ENCODE measurements around the gene IFNK. TPM values are rescaled to one million over a fixed set of nuclear protein-coding genes. Genes with fewer than 3 reads are reported as not detected.

IFNK gene
- not detected for total RNA-seq

- Histone ChIP-seq H3K4me1 (peaks cover 0 to 8% of the 10 kb centered on the region in 2 donors), H3K4me3 (no peak within 1 kb of the TSS), H3K36me3 (no peaks in the 10 kb centered on the region), H3K27ac (no peak within 1 kb of the TSS), H3K9me3 (no peaks in the 10 kb centered on the region), H3K27me3 (no peaks in the 10 kb centered on the region)
- intact Hi-C loops (cut with DNase I; ENCODE audit: low total_unique reads) = no loop called here
- no peak for DNase-seq
- TF ChIP-seq POLR2A (IDR thresholded peaks at IDR 0.05) (no peak), CTCF (IDR thresholded peaks at IDR 0.05) (no peak)
Measured at GRCh38 chr9:27524236-27524635, at the start of gene IFNK. IFNK (plus strand) TSS chr9:27524290; CDS start chr9:27524337, 47 bp downstream.

GRCh38 chr9:27474305-27474704, 49.8 kb upstream of the IFNK start:
- Histone ChIP-seq H3K27me3 (no peaks in the 10 kb centered on the region), H3K36me3 (no peaks in the 10 kb centered on the region), H3K27ac (peak overlapping the region; percentile 20 to 79), H3K4me3 (no peak overlapping the region), H3K4me1 (no peaks in the 10 kb centered on the region), H3K9me3 (peaks cover 0 to 4% of the 10 kb centered on the region in 2 donors)
- TF ChIP-seq POLR2A (IDR thresholded peaks at IDR 0.05) (no peak), CTCF (IDR thresholded peaks at IDR 0.05) (no peak)
- no peak for DNase-seq
- intact Hi-C loops (cut with DNase I; ENCODE audit: low total_unique reads) = no loop called here

- Histone ChIP-seq H3K27me3 (no peaks in the 10 kb centered on the region), H3K9me3 (peaks cover 0 to 4% of the 10 kb centered on the region in 2 donors), H3K27ac (peak overlapping the region; percentile 20 to 79), H3K4me3 (no peak overlapping the region), H3K36me3 (no peaks in the 10 kb centered on the region), H3K4me1 (no peaks in the 10 kb centered on the region)
- no peak for TF ChIP-seq CTCF (IDR thresholded peaks at IDR 0.05)
- TF ChIP-seq POLR2A (IDR thresholded peaks at IDR 0.05) = no peak
- intact Hi-C loops (cut with DNase I; ENCODE audit: low total_unique reads) = no loop called here
- DNase-seq = peak in 1 of 2 donors; percentile 26
Measured at GRCh38 chr9:27475057-27475595, 49.0 kb upstream of the IFNK start.

GRCh38 chr9:27476870-27477515, 47.1 kb upstream of the IFNK start:
- no peaks in the 10 kb centered on the region for H3K36me3 ChIP-seq

More at GRCh38 chr9:27476870-27477515, 47.1 kb upstream of the IFNK start:
- no peak for DNase-seq
- intact Hi-C loops (cut with DNase I; ENCODE audit: low total_unique reads) = no loop called here
- Histone ChIP-seq H3K9me3 (peaks cover 0 to 4% of the 10 kb centered on the region in 2 donors), H3K4me1 (no peaks in the 10 kb centered on the region), H3K4me3 (no peak overlapping the region), H3K27ac (no peak overlapping the region), H3K27me3 (no peaks in the 10 kb centered on the region)
- TF ChIP-seq CTCF (IDR thresholded peaks at IDR 0.05) (no peak), POLR2A (IDR thresholded peaks at IDR 0.05) (no peak)

Data from uterus (tissue), 4 donors.